ENCODE results near the gene C1orf53. TPM values are rescaled to one million over a fixed set of nuclear protein-coding genes. Genes with fewer than 3 reads are reported as not detected.

Gene C1orf53
- total and polyA plus RNA-seq, 9 of the 15 experiments (the other 6 are each of a cell fraction or from before 2014, with no cell fraction given) = 0.31 to 3.2 (median 2.3) TPM

GRCh38 chr1:197948926-197949899 is 46.8 kb downstream of the C1orf53 start:
- Histone ChIP-seq H3K4me3 (no peak overlapping the region), H3K36me3 (ENCODE audit: control insufficient read depth, insufficient read depth, low read length) (no peaks in the 10 kb centered on the region), H3K27me3 (ENCODE audit: control insufficient read depth in 2 of 2, insufficient read depth in 2 of 2, low read length in 2 of 2) (no peaks in the 10 kb centered on the region), H3K9me3 (replicated peaks; ENCODE audit: control insufficient read depth, insufficient read depth, low read depth, low read length) (no peaks in the 10 kb centered on the region), H3K9me1 (ENCODE audit: control insufficient read depth, insufficient read depth, low read length) (no peaks in the 10 kb centered on the region), H3K4me1 (replicated peaks in 1 of 2; ENCODE audit: control insufficient read depth in 2 of 2, insufficient read depth in 2 of 2, low read length in 2 of 2) (peaks cover 0 to 10% of the 10 kb centered on the region in 2 experiments; a peak in 3 of 5 replicates), H3K9ac (ENCODE audit: insufficient read depth in 1 of 2, low read depth in 2 of 2, low read length in 2 of 2) (no peak overlapping the region), H3K79me2 (ENCODE audit: control insufficient read depth, insufficient read depth, low read length) (no peaks in the 10 kb centered on the region), H2AFZ (ENCODE audit: low read depth, low read length) (peak overlapping the region; percentile 12; the same call in 1 of the 2 replicates), H4K20me1 (replicated peaks; ENCODE audit: control insufficient read depth, insufficient read depth, low read length) (no peaks in the 10 kb centered on the region), H3K27ac (ENCODE audit: extremely low read depth, low read depth, low read length) (no peak overlapping the region), H3K4me2 (ENCODE audit: insufficient read depth, low read length) (no peak overlapping the region)
- WGBS (ENCODE audit: insufficient coverage, low coverage, missing lambda C conversion rate) = 26% methylated on average over 8 of the region's 8 CpGs
- ChIA-PET CTCF (ENCODE audit: low intra/inter-chr PET ratio) (no interaction called here), POLR2A (interaction anchor here (0.5 kb wide), 1 partner anchor 741 kb away, joined by 4 read pairs; no protein-coding TSS in a partner anchor)
- ATAC-seq = no peak
- in situ Hi-C loops (cut with MboI) = no loop called here
- intact Hi-C loops (cut with micrococcal nuclease) = no loop called here
- no peak for FAIRE-seq
- BruUV-seq (replicated peaks) = no TSS peak
- no peak for DNase-seq (ENCODE audit: extremely low read depth in 1 of 4, low spot score in 3 of 4)
- TF ChIP-seq ZNF124 (CRISPR knock-in tag; IDR thresholded peaks at IDR 0.05) (no peak), ADNP (tag; IDR thresholded peaks at IDR 0.05) (no peak)

- in situ Hi-C loops (cut with MboI) (no loop called here), intact Hi-C loops (cut with micrococcal nuclease) (no loop called here)
- ATAC-seq = no peak
- H3K27me3 ChIP-seq (ENCODE audit: control insufficient read depth in 2 of 2, insufficient read depth in 2 of 2, low read length in 2 of 2) = no peaks in the 10 kb centered on the region
- H3K4me2 ChIP-seq (ENCODE audit: insufficient read depth, low read length) = no peak overlapping the region
- H3K36me3 ChIP-seq (ENCODE audit: control insufficient read depth, insufficient read depth, low read length) = no peaks in the 10 kb centered on the region
- no peaks in the 10 kb centered on the region for H3K79me2 ChIP-seq (ENCODE audit: control insufficient read depth, insufficient read depth, low read length)
- no peak overlapping the region for H3K27ac ChIP-seq (ENCODE audit: extremely low read depth, low read depth, low read length)
- DNase-seq (ENCODE audit: extremely low read depth in 1 of 4, low spot score in 3 of 4) = no peak
- CTCF ChIA-PET (ENCODE audit: low intra/inter-chr PET ratio) = no interaction called here
- peaks cover 0 to 7% of the 10 kb centered on the region in 2 experiments; a peak in 1 of 5 replicates for H3K4me1 ChIP-seq (replicated peaks in 1 of 2; ENCODE audit: control insufficient read depth in 2 of 2, insufficient read depth in 2 of 2, low read length in 2 of 2)
- no peak overlapping the region for H3K9ac ChIP-seq (ENCODE audit: insufficient read depth in 1 of 2, low read depth in 2 of 2, low read length in 2 of 2)
- no peak for FAIRE-seq
- POLR2A ChIA-PET = no interaction called here
- no peaks in the 10 kb centered on the region for H3K9me3 ChIP-seq (replicated peaks; ENCODE audit: control insufficient read depth, insufficient read depth, low read depth, low read length)
- no peaks in the 10 kb centered on the region for H3K9me1 ChIP-seq (ENCODE audit: control insufficient read depth, insufficient read depth, low read length)
- BruUV-seq (replicated peaks) = no TSS peak
- H3K4me3 ChIP-seq = no peak overlapping the region
- H4K20me1 ChIP-seq (replicated peaks; ENCODE audit: control insufficient read depth, insufficient read depth, low read length) = no peaks in the 10 kb centered on the region
- no peak overlapping the region for H2AFZ ChIP-seq (ENCODE audit: low read depth, low read length)
- no peak for TF ChIP-seq PBX2 (CRISPR knock-in tag; IDR thresholded peaks at IDR 0.05; ENCODE audit: low read depth)
- no peak for TF ChIP-seq PBX2 (tag; conservative IDR thresholded peaks at IDR 0.05; ENCODE audit: low read depth)
- TF ChIP-seq TAF1 (IDR thresholded peaks at IDR 0.05; ENCODE audit: control insufficient read depth, extremely low read depth, insufficient read depth, low read length, severe bottlenecking) = no peak
- TF ChIP-seq MCM3 (IDR thresholded peaks at IDR 0.05) = no peak
- TF ChIP-seq NFXL1 (CRISPR knock-in tag; IDR thresholded peaks at IDR 0.05) = no peak
- no peak for TF ChIP-seq ATF3 (IDR thresholded peaks at IDR 0.05)
- no peak for TF ChIP-seq ATF3 (CRISPR knock-in tag; conservative IDR thresholded peaks at IDR 0.05)
- no peak for TF ChIP-seq NONO (IDR thresholded peaks at IDR 0.05; ENCODE audit: low read depth in 2 of 2, low read length in 1 of 2)
- no peak for TF ChIP-seq ZNF165 (CRISPR knock-in tag; IDR thresholded peaks at IDR 0.05; ENCODE audit: borderline replicate concordance)
- no peak for TF ChIP-seq U2AF2 (optimal IDR thresholded peaks at IDR 0.05; ENCODE audit: low read depth, low read length)
These were observed 48.7 kb downstream of the C1orf53 start for GRCh38 chr1:197951089-197951488.
